Activated naive CD4-positive, alpha-beta T cell treated with anti-CD3 and anti-CD28 coated beads, Interleukin-2, amount 50 U/mL, for 24 hours (primary cell): ENCODE data around the gene ABLIM1.

ENCODE experiments used
- H3K27ac Mint-ChIP-seq: one replicate; pipeline ENCODE4 v1.8.0; 2021; ENCODE audit warnings: mild to moderate bottlenecking, mixed read lengths
- H3K27me3 Mint-ChIP-seq: one replicate; pipeline ENCODE4 v1.8.0; 2021; ENCODE audit warnings: mixed read lengths
- H3K36me3 Mint-ChIP-seq: one replicate; pipeline ENCODE4 v1.8.0; 2021; ENCODE audit warnings: mixed read lengths
- H3K4me1 Mint-ChIP-seq: one replicate; pipeline ENCODE4 v1.8.0; 2021; ENCODE audit warnings: mixed read lengths
- H3K4me3 Mint-ChIP-seq: one replicate; pipeline ENCODE4 v1.8.0; 2021; ENCODE audit warnings: mild to moderate bottlenecking, mixed read lengths
- H3K9me3 Mint-ChIP-seq: one replicate; pipeline ENCODE4 v1.8.0; 2021; ENCODE audit warnings: mixed read lengths

Gene ABLIM1

DNA sequence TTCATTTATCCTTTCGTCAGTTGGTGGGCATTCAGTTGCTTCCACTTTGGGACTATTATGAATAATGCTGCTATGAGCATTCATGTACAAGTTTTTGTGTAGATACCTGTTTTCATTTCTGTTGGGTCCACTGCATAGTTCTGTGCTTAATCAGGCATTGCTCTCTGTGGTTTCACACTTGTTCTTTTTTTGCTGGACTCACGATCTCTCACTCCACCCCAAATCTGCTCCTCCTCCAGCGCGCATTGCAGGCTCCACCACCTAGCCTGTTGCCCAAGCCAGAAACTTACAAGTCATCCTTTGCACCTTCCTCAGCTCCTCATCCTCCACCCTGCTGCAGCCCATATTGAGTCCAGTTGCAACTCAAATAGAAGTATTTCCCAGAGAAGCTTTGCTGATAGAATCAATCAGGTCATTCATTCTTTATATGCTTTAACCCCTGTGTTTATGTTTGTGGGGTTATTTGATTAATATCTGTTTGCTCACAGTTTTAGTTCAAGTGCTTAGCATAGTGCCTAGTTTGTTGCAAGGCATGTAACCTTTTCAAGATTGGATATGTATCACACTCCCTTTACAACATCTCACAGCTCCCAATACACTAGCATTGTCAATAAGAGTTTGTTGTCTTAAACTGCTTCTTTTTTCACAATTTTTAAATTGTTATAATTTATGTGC is 237.1 kb downstream of the ABLIM1 start:
- no peaks in the 10 kb centered on the region for H3K9me3 Mint-ChIP-seq
- H3K4me3 Mint-ChIP-seq = no peak overlapping the region
- H3K36me3 Mint-ChIP-seq = no peaks in the 10 kb centered on the region
- peaks cover 9% of the 10 kb centered on the region for H3K27me3 Mint-ChIP-seq
- H3K27ac Mint-ChIP-seq = no peak overlapping the region
- no peaks in the 10 kb centered on the region for H3K4me1 Mint-ChIP-seq

DNA sequence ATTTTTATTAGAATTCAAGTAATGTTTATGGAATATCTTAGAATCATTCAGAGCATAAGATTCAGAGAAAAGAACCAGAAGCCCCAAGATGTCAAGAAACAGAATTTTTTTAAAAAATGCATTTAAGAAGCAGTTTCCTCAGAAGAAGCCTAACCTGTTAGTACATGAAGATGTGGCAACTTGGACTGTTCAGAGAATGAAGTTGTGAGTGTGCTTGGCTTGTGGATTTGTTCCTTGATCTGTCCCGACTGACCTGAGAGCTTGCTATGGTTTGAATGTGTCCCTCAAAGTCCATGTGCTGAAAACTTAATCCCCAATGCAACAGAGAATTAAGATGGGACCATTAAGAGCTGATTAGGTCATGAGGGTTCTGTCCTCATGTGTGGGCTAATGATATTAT is 240.0 kb downstream of the ABLIM1 start:
- H3K9me3 Mint-ChIP-seq = no peaks in the 10 kb centered on the region
- H3K27ac Mint-ChIP-seq = no peak overlapping the region
- peaks cover 11% of the 10 kb centered on the region for H3K27me3 Mint-ChIP-seq
- no peak overlapping the region for H3K4me3 Mint-ChIP-seq
- no peaks in the 10 kb centered on the region for H3K4me1 Mint-ChIP-seq
- H3K36me3 Mint-ChIP-seq = no peaks in the 10 kb centered on the region

GRCh38 chr10:114412907-114413797 is 244.9 kb downstream of the ABLIM1 start:
- no peaks in the 10 kb centered on the region for H3K36me3 Mint-ChIP-seq
- peaks cover 10% of the 10 kb centered on the region for H3K27me3 Mint-ChIP-seq
- no peaks in the 10 kb centered on the region for H3K4me1 Mint-ChIP-seq
- H3K4me3 Mint-ChIP-seq = no peak overlapping the region
- H3K27ac Mint-ChIP-seq = no peak overlapping the region
- H3K9me3 Mint-ChIP-seq = no peaks in the 10 kb centered on the region

- peaks cover 23% of the 10 kb centered on the region for H3K27me3 Mint-ChIP-seq
- H3K9me3 Mint-ChIP-seq = no peaks in the 10 kb centered on the region
- no peak overlapping the region for H3K27ac Mint-ChIP-seq
- no peak overlapping the region for H3K4me3 Mint-ChIP-seq
- no peaks in the 10 kb centered on the region for H3K36me3 Mint-ChIP-seq
- peaks cover 5% of the 10 kb centered on the region for H3K4me1 Mint-ChIP-seq
Observed at GRCh38 chr10:114408968-114409444, 249.1 kb downstream of the ABLIM1 start.

DNA sequence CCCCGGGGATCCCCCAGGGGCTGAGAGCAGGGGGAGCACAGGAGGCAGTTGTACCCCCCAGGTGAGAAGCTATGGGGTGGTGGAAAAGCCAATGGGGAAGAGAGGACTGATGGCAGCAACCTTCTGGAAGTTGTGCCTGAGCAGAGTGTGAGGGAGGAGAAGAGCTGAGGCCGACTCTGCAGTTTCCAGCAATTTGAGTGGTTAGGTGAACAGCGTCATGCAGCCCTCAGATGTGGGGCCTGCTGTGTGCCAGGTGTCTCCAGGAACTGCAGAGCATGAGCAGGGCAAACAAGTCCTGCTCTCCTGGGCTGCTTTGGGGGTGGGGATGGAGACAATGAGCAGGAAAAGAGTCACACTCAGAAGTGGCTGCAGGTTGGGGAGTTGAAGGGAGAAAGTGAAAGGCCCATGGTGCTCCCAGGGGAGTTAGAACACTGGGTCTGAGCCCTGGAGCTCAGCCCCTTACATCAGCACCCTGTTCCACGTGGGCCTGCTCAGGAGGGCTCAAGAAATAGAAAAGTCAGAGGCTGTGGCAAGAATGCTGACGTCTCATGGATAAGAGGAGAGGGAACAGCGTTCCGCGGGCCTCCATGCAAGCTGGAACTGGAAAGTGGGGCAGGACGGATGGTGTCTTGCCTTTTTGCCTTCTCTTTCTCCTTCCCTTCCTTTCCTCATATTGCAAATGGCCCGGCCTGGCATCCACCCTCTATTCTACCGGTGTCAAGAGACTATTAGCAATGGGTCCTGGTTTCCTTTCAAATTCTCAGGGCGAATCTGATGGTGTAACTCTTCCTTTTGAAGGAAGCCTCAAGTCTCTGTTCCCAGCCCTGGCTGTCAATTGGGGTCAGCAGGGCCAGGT is 249.7 kb downstream of the ABLIM1 start:
- H3K9me3 Mint-ChIP-seq = no peaks in the 10 kb centered on the region
- peak overlapping the region; percentile 24 for H3K27ac Mint-ChIP-seq
- H3K27me3 Mint-ChIP-seq = peaks cover 23% of the 10 kb centered on the region
- no peaks in the 10 kb centered on the region for H3K36me3 Mint-ChIP-seq
- H3K4me1 Mint-ChIP-seq = peaks cover 6% of the 10 kb centered on the region
- no peak overlapping the region for H3K4me3 Mint-ChIP-seq

DNA sequence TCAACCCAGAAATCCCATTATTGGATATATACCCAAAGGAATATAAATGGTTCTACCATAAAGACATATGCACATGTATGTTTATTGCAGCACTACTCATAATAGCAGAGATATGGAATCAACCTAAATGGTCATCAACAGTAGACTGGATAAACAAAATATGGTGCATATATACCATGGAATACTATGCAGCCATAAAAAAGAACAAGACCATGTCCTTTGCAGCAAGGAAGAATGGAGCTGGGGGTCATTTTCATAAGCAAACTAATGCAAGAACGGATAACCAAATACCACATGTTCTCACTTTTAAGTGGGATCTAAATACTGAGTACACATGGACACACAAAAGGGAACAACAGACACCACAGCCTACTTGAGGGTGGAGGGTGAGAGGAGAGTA is 251.6 kb downstream of the ABLIM1 start:
- peaks cover 31% of the 10 kb centered on the region for H3K27me3 Mint-ChIP-seq
- peaks cover 13% of the 10 kb centered on the region for H3K4me1 Mint-ChIP-seq

GRCh38 chr10:114405011-114405350 is 253.1 kb downstream of the ABLIM1 start:
- H3K4me3 Mint-ChIP-seq = no peak overlapping the region
- H3K27ac Mint-ChIP-seq = no peak overlapping the region
- H3K27me3 Mint-ChIP-seq = peaks cover 41% of the 10 kb centered on the region

More for the DNA sequence above, 251.6 kb downstream of the ABLIM1 start:
- no peaks in the 10 kb centered on the region for H3K9me3 Mint-ChIP-seq
- H3K36me3 Mint-ChIP-seq = no peaks in the 10 kb centered on the region
- no peak overlapping the region for H3K4me3 Mint-ChIP-seq
- H3K27ac Mint-ChIP-seq = no peak overlapping the region

GRCh38 chr10:114404171-114405010 is 253.7 kb downstream of the ABLIM1 start, which contains the start of gene AFAP1L2:
Gene AFAP1L2, minus strand, starts transcription at chr10:114404502. Its CDS starts 47 bp downstream, at chr10:114404455.
- H3K36me3 Mint-ChIP-seq = no peaks in the 10 kb centered on the region
- H3K4me3 Mint-ChIP-seq = peak within 1 kb of the TSS; percentile 36
- peaks cover 43% of the 10 kb centered on the region for H3K27me3 Mint-ChIP-seq
- no peak within 1 kb of the TSS for H3K27ac Mint-ChIP-seq
- no peaks in the 10 kb centered on the region for H3K9me3 Mint-ChIP-seq
- peaks cover 13% of the 10 kb centered on the region for H3K4me1 Mint-ChIP-seq

More at GRCh38 chr10:114405011-114405350, 253.1 kb downstream of the ABLIM1 start:
- no peaks in the 10 kb centered on the region for H3K36me3 Mint-ChIP-seq
- peaks cover 13% of the 10 kb centered on the region for H3K4me1 Mint-ChIP-seq
- no peaks in the 10 kb centered on the region for H3K9me3 Mint-ChIP-seq

DNA sequence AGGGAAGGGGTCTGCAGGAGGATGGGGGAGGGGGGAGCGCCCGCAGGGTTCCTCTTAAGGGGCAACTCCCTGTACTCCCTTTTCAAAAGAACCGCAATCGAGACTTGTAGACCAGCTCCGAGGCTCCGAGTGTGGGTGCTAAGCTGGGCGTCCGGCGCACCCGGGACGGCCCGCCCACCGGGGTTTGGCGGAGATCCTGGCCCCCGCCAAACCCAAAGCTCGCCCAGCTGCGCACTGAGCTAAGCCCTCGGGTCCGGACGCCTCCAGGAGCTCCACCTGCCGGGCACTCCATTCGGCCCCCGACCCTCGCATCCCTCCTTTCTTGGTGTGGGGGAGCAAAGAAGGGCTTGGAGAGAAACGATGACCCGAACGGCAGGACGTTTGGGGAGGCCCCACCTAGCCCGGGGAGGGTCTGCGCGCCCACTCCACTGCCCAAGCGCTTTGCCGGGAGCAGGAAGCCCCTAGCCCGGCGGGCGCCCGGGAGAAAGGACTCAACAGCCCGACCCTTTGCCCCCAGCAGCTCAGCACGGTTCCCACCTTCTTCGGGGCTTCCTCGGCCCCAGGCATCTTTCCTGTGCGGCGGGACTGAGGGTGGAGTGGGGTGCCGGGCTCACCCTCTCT is 254.4 kb downstream of the ABLIM1 start:
- H3K9me3 Mint-ChIP-seq = no peaks in the 10 kb centered on the region
- H3K36me3 Mint-ChIP-seq = no peaks in the 10 kb centered on the region
- H3K4me1 Mint-ChIP-seq = peaks cover 13% of the 10 kb centered on the region
- H3K27ac Mint-ChIP-seq = no peak overlapping the region
- H3K27me3 Mint-ChIP-seq = peaks cover 46% of the 10 kb centered on the region
- no peak overlapping the region for H3K4me3 Mint-ChIP-seq

DNA sequence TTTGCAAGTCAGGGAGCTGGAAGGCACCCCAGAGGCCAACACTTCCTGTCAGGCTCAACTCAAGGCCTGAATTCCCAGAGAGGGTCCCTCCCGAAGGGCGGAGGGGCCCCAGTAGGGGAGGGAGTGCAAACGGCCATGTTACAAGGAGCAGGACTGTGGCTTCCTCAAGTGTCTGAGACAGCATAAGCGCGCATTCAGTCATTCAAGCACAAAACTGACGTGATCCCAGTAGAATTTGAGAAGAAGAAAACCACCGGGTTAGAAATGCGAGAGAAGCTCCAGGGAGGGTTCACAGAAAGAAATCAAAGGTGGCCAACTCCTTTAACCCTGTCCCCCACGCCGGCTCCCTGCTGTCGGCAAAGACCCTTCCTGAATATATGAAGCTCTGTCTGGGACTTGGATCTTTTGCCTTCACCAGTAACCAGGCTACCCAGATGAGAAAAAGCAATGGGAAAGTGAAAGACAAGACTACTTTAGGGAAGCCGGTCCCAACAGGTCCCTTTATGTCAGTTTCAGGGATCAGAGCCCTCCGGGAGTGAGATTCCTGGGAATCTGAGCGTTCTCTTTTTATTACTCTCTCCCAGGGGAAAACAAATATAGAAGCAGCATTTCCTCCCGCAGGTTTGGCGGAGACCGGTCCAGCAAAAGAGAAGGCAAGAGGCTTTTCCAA is 255.1 kb downstream of the ABLIM1 start:
- no peaks in the 10 kb centered on the region for H3K9me3 Mint-ChIP-seq
- no peaks in the 10 kb centered on the region for H3K36me3 Mint-ChIP-seq
- peaks cover 13% of the 10 kb centered on the region for H3K4me1 Mint-ChIP-seq
- peaks cover 48% of the 10 kb centered on the region for H3K27me3 Mint-ChIP-seq
- H3K27ac Mint-ChIP-seq = no peak overlapping the region
- peak overlapping the region; percentile 36 for H3K4me3 Mint-ChIP-seq

DNA sequence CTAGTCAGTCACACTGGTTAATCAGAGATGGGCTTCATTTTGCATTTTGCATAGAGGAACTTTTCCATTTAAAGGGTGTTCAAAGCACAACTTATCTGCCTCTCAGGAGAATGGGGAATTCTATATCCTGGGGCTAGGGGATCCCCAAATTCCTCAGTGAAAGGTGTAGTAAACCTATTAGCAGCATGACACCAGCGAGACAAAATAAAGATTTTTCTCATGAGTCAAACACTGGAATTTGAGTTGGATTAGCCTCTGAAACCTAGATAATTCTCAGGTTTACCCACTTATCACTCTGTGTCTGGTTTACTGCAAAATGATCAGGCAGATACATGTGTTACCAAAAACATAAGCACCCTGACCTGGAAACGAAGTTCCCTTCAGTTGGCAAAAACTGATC is 255.8 kb downstream of the ABLIM1 start:
- Mint-ChIP-seq H3K4me1 (peaks cover 13% of the 10 kb centered on the region), H3K9me3 (no peaks in the 10 kb centered on the region), H3K27ac (no peak overlapping the region), H3K27me3 (peaks cover 48% of the 10 kb centered on the region), H3K36me3 (no peaks in the 10 kb centered on the region), H3K4me3 (no peak overlapping the region)

DNA sequence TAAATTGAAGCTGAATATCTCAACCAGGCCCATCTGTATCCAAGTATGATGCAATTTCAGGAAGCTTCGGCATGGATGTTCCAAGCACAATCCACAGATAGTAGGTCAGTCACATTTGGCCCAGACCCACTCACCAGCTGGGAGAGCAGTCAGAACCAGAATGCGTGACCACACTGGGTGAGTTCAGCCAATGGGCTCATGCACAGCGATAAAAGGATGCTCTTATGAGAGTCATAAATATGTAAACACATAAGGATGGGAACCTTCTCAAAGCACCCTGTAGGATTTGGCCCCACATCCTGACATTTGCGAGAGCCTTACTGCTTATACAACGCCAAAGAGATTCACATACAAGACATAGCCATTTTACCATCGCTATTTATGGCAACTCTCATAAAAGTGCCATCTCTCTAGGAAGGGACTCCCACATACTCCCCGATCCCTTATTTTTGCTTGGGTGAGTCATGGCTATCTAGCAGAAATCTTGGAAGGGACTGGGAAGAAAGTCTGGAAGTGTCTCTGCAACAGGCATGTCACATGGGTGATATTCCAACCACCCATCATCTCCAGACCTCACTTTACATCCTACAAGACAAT is 256.8 kb downstream of the ABLIM1 start:
- Mint-ChIP-seq H3K4me1 (peaks cover 13% of the 10 kb centered on the region), H3K27me3 (peaks cover 44% of the 10 kb centered on the region), H3K36me3 (no peaks in the 10 kb centered on the region), H3K27ac (no peak overlapping the region), H3K4me3 (no peak overlapping the region), H3K9me3 (no peaks in the 10 kb centered on the region)

DNA sequence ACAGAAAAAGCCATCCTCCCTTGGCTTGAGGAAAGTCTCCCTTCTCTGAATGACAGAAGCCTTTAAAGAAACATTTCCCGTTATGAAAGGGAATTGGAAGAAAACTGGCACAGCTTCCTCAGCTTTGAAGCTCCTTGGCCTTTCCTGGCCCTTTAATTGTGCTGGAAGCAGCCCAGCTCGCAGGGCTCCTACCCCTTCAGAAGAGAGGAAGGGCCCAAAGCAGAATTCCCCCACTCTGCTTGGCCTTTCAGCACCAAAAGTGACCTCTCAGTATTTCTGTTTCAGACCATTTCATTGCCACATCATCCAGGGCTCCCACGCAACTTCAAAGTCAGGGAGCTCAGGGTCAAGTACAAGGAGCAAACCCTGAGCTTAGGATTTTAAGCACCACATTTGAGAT is 258.0 kb downstream of the ABLIM1 start:
- Mint-ChIP-seq H3K4me1 (peaks cover 8% of the 10 kb centered on the region), H3K27me3 (peaks cover 35% of the 10 kb centered on the region), H3K36me3 (no peaks in the 10 kb centered on the region), H3K27ac (no peak overlapping the region), H3K9me3 (no peaks in the 10 kb centered on the region), H3K4me3 (no peak overlapping the region)

- H3K27me3 Mint-ChIP-seq = peaks cover 36% of the 10 kb centered on the region
- H3K27ac Mint-ChIP-seq = no peak overlapping the region
- H3K9me3 Mint-ChIP-seq = no peaks in the 10 kb centered on the region
- H3K36me3 Mint-ChIP-seq = no peaks in the 10 kb centered on the region
- no peak overlapping the region for H3K4me3 Mint-ChIP-seq
- peaks cover 8% of the 10 kb centered on the region for H3K4me1 Mint-ChIP-seq
Observed at GRCh38 chr10:114399576-114399975, 258.5 kb downstream of the ABLIM1 start.
